IMR-90 (cell line): ENCODE measurements around the gene SSH2. TPM values are rescaled to one million over a fixed set of nuclear protein-coding genes. Genes with fewer than 3 reads are reported as not detected.

Experiments used
- ATAC-seq: fragments of 200-7000 bp; cut with Tn5 transposase; 2 replicates; pipeline ENCODE4 v1.9.1; 2020; ENCODE audit warnings: low read depth, mild to moderate bottlenecking, moderate library complexity
- BruUV-seq: library from RNA; stranded (reverse); fragments of 400-500 nt; replicated peaks from 2 replicates; lab custom pipeline; 2021; lab: Mats Ljungman, UMichigan
- CTCF ChIA-PET: fragments of 300-600 bp; formaldehyde crosslinking; extraction: SDS; loops from one replicate; lab custom pipeline; 2021; ENCODE audit warnings: antibody characterized with exemption; lab: Yijun Ruan, JAX
- POLR2A ChIA-PET: fragments of 300-600 bp; sonication (Branson Sonifier 250); formaldehyde crosslinking; loops from one replicate; lab custom pipeline; 2022; ENCODE audit warnings: antibody characterized with exemption; ENCODE audit not compliant: unreplicated experiment; lab: Charles Lee
- DNase-seq: peaks from one replicate; pipeline ENCODE4 v3.0.0; 2013
- H2AFZ ChIP-seq: replicated peaks from 2 replicates; pipeline ENCODE3; 2013; ENCODE audit warnings: low read length, mild to moderate bottlenecking; ENCODE audit not compliant: poor library complexity
- H2AK5ac ChIP-seq: 2 replicates; pipeline ENCODE4 v1.6.1; 2013; ENCODE audit warnings: low read depth, low read length, inconsistent platforms
- H2AK9ac ChIP-seq: replicated peaks from 2 replicates; pipeline ENCODE3; 2013; ENCODE audit warnings: mild to moderate bottlenecking, low read depth, low read length, moderate library complexity; ENCODE audit not compliant: poor library complexity
- H2BK120ac ChIP-seq: 2 replicates; pipeline ENCODE4 v1.6.1; 2013; ENCODE audit warnings: low read depth, low read length, inconsistent platforms
- H2BK15ac ChIP-seq: 3 replicates; pipeline ENCODE4 v1.6.1; 2013; ENCODE audit warnings: low read depth, low read length, inconsistent platforms
- H2BK20ac ChIP-seq: 2 replicates; pipeline ENCODE4 v1.6.1; 2013; ENCODE audit warnings: low read depth, mild to moderate bottlenecking, inconsistent platforms, low read length, moderate library complexity
- H2BK5ac ChIP-seq: 2 replicates; pipeline ENCODE4 v1.6.1; 2013; ENCODE audit warnings: mild to moderate bottlenecking, low read depth, low read length, inconsistent platforms; ENCODE audit not compliant: poor library complexity, severe bottlenecking
- H3K14ac ChIP-seq: replicated peaks from 2 replicates; pipeline ENCODE4 v1.6.1; 2013; ENCODE audit warnings: low read depth, low read length, inconsistent platforms
- H3K18ac ChIP-seq: 2 replicates; pipeline ENCODE4 v1.6.1; 2013; ENCODE audit warnings: low read depth, low read length, control low read depth
- H3K23ac ChIP-seq: 2 replicates; pipeline ENCODE4 v1.6.1; 2013; ENCODE audit warnings: low read depth, low read length, inconsistent platforms
- H3K27ac ChIP-seq: 2 replicates; pipeline ENCODE4 v1.5.1; 2013; ENCODE audit warnings: mild to moderate bottlenecking, control low read depth, low read length; ENCODE audit not compliant: insufficient read depth
- H3K27me3 ChIP-seq: 2 replicates; pipeline ENCODE4 v1.6.1; 2013; ENCODE audit warnings: low read length; ENCODE audit not compliant: control insufficient read depth, insufficient read depth
- H3K36me3 ChIP-seq: 2 replicates; pipeline ENCODE4 v1.6.1; 2013; ENCODE audit warnings: low read length, mixed read lengths; ENCODE audit not compliant: control insufficient read depth, insufficient read depth
- H3K4ac ChIP-seq: 2 replicates; pipeline ENCODE4 v1.6.1; 2013; ENCODE audit warnings: low read depth, low read length, inconsistent platforms
- H3K4me1 ChIP-seq: 2 replicates; pipeline ENCODE4 v1.6.1; 2013; ENCODE audit warnings: low read length, mixed read lengths; ENCODE audit not compliant: control insufficient read depth, insufficient read depth
- H3K4me2 ChIP-seq: 2 replicates; pipeline ENCODE4 v1.6.1; 2013; ENCODE audit warnings: low read depth, mild to moderate bottlenecking, control low read depth, low read length, moderate library complexity
- H3K4me3 ChIP-seq: 2 replicates; pipeline ENCODE4 v1.5.1; 2013; ENCODE audit warnings: low read depth, mild to moderate bottlenecking, control low read depth, low read length, moderate library complexity; ENCODE audit not compliant: insufficient read depth
- H3K56ac ChIP-seq: 2 replicates; pipeline ENCODE4 v1.6.1; 2013; ENCODE audit warnings: low read length, inconsistent platforms; ENCODE audit not compliant: insufficient read depth; ENCODE audit errors: extremely low read depth
- H3K79me1 ChIP-seq, 2 experiments: 2 replicates each; pipeline ENCODE4 v1.6.1; 2013; ENCODE audit warnings: low read length in 2 of 2, inconsistent platforms in 1 of 2, low read depth in 1 of 2
- H3K9ac ChIP-seq: 2 replicates; pipeline ENCODE4 v1.6.1; 2013; ENCODE audit warnings: low read depth, low read length, control low read depth
- H3K9me1 ChIP-seq: 2 replicates; pipeline ENCODE4 v1.6.1; 2013; ENCODE audit warnings: low read length, inconsistent platforms; ENCODE audit not compliant: insufficient read depth
- H3K9me3 ChIP-seq: 2 replicates; pipeline ENCODE4 v1.6.1; 2013; ENCODE audit warnings: low read length; ENCODE audit not compliant: control insufficient read depth, insufficient read depth
- H4K20me1 ChIP-seq: 2 replicates; pipeline ENCODE4 v1.6.1; 2013; ENCODE audit warnings: low read length, inconsistent platforms; ENCODE audit not compliant: insufficient read depth
- H4K5ac ChIP-seq: 2 replicates; pipeline ENCODE4 v1.6.1; 2013; ENCODE audit warnings: mild to moderate bottlenecking, low read depth, low read length, control low read depth
- H4K8ac ChIP-seq, 2 experiments: 2 replicates each; pipeline ENCODE4 v1.6.1; 2013; ENCODE audit warnings: low read depth in 2 of 2, low read length in 2 of 2, control low read depth in 1 of 2, inconsistent platforms in 1 of 2
- H4K91ac ChIP-seq: 2 replicates; pipeline ENCODE4 v1.6.1; 2013; ENCODE audit warnings: low read depth, low read length, inconsistent platforms; ENCODE audit not compliant: insufficient read depth
- FOS ChIP-seq: fragments of 150-350 bp; IDR thresholded peaks from 2 replicates; pipeline ENCODE4 v1.6.1; 2016; ENCODE audit warnings: low read depth, low read length
- RCOR1 ChIP-seq: IDR thresholded peaks from 2 replicates; pipeline ENCODE4 v1.6.1; 2012; ENCODE audit warnings: mild to moderate bottlenecking, low read length, improper control_type of control experiment; ENCODE audit not compliant: insufficient replicate concordance
- dilution Hi-C: fragments of 300-500 bp; cut with HindIII; formaldehyde crosslinking; loops from one replicate; pipeline ENCODE4 v1.14.3; 2018; ENCODE audit warnings: low sequenced_read_pairs; ENCODE audit not compliant: unreplicated experiment
- in situ Hi-C: fragments of 300-500 bp; cut with MboI; formaldehyde crosslinking; loops from 3 replicates; pipeline ENCODE4 v1.14.3; 2019; ENCODE audit warnings: low sequenced_read_pairs, inconsistent platforms, mixed read lengths
- intact Hi-C: fragments of 100-400 bp; cut with micrococcal nuclease; formaldehyde crosslinking; loops from 2 replicates; pipeline ENCODE4 v1.10.0; 2022
- polyA plus RNA-seq, 3 experiments: library from polyadenylated mRNA; depleted of rRNA; stranded (reverse); fragments of >200 nt; gene quantifications; 2 replicates each; pipeline ENCODE4 v1.2.3, GENCODE V29; 2012; ENCODE audit warnings: low replicate concordance in 1 of 3
- total RNA-seq: library from RNA; depleted of rRNA; stranded (reverse); fragments of >200 nt; gene quantifications from 2 replicates; pipeline ENCODE4 v1.2.3, GENCODE V29; 2012

The SSH2 gene
- total and polyA plus RNA-seq, 2 of the 4 experiments (the other 2 are of a cell fraction): 9.3 TPM

DNA sequence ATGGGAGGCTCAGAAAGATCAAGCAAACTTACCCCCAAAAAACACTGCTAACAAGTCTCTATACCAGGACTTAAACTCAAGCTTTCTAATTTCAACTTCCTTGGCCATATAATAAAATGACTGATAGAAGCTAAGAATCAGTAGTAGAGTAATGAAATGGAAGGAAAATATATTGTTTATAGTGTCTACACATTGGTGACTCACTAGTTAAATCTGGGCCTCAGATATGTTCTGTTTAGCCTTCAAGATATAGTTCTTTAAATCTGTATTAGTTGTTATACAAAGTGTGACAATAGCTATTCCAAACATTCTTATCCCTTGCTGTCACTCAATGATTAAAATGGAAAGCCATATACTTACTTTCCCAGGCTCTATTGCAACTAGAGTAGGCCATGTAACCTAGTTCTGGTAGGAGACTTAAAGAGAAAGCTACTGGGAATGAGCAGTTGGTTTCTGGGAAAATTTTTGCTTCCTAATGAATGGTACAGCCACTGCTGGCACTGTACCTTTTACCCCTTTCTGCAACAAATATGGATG, 18.3 kb downstream of the SSH2 start:
- H3K4me2 ChIP-seq: no peak overlapping the region
- no peak overlapping the region for H3K9ac ChIP-seq
- peaks cover 6% of the 10 kb centered on the region for H3K4me1 ChIP-seq
- 0 out of 2 replicates have a peak overlapping the region, but pooled peaks have one; percentile 11 for H3K14ac ChIP-seq
- peaks cover 24 to 48% of the 10 kb centered on the region in 2 experiments for H3K79me1 ChIP-seq
- no peak overlapping the region for H3K23ac ChIP-seq
- no peak overlapping the region for H2BK5ac ChIP-seq
- CTCF ChIA-PET: interaction anchor here (1.4 kb wide), 1 partner anchor 182 kb away, joined by 5 read pairs; no protein-coding TSS in a partner anchor
- H3K4ac ChIP-seq: no peak overlapping the region
- no peak overlapping the region for H2BK20ac ChIP-seq
- no peak overlapping the region for H2AK9ac ChIP-seq
- H3K27ac ChIP-seq: no peak overlapping the region
- no peak overlapping the region for H2AK5ac ChIP-seq
- H4K91ac ChIP-seq: no peak overlapping the region
- ATAC-seq (peak; percentile 84), DNase-seq (peak; percentile 61)
- H3K56ac ChIP-seq: no peak overlapping the region
- H3K9me1 ChIP-seq: no peaks in the 10 kb centered on the region; the same call in 1 of the 2 replicates
- POLR2A ChIA-PET: no interaction called here
- H2BK15ac ChIP-seq: no peak overlapping the region
- no TSS peak for BruUV-seq
- H3K27me3 ChIP-seq: no peaks in the 10 kb centered on the region
- no peak overlapping the region for H2AFZ ChIP-seq
- H2BK120ac ChIP-seq: no peak overlapping the region
- no peak overlapping the region for H3K18ac ChIP-seq
- no peak overlapping the region for H4K5ac ChIP-seq
- intact Hi-C loops: loop anchor here (10.0 kb wide), 1 partner anchor 57 kb away; no protein-coding TSS in a partner anchor
- no peak for TF ChIP-seq RCOR1
- peak; percentile 5; the same call in 1 of the 2 replicates for TF ChIP-seq FOS
- H3K4me3 ChIP-seq: no peak overlapping the region
- H3K9me3 ChIP-seq: no peaks in the 10 kb centered on the region
- in situ Hi-C loops: no loop called here
- 0 out of 2 replicates have a peak, but pooled peaks cover 1% of the 10 kb centered on the region for H3K36me3 ChIP-seq
- dilution Hi-C loops: no loop called here
- no peak overlapping the region for H4K8ac ChIP-seq
- peaks cover 11% of the 10 kb centered on the region; the same call in 1 of the 2 replicates for H4K20me1 ChIP-seq
